GM21717 (cell line): Measurements from ENCODE around the gene QPCT.
A peak's percentile ranks its signal among the peaks of the same experiment; 100 is the strongest.
"Not testable (repeated sequence)": the region's sequence is repeated elsewhere in the genome, so short reads cannot be mapped to it uniquely, and the experiment has no call there.

ENCODE experiments used
- ATAC-seq: cut with Tn5 transposase; IDR thresholded peaks from one replicate; pipeline ENCODE4 v1.9.1; 2021; ENCODE audit warnings: mild to moderate bottlenecking, moderate library complexity; ENCODE audit not compliant: unreplicated experiment

QPCT gene

DNA sequence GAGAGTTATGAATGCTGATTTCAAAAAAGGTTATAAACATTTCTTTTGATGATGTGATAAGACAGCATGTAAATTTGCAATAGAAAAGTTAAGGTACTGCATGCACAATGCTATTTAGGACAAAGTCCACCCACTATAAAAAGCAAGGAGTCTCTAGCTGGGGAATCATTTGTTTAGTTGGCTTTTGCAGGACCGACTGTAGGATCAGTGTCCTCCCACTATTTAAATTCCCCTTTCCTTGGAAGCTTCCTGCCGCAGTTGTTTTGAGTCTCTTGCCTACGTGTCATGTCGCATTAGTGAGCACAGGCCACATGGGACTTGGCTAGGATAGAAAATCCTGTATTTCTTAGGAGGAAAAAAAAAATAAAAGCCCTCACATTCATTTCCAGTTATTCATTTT, 13.1 kb downstream of the QPCT start:
- ATAC-seq: no peak

DNA sequence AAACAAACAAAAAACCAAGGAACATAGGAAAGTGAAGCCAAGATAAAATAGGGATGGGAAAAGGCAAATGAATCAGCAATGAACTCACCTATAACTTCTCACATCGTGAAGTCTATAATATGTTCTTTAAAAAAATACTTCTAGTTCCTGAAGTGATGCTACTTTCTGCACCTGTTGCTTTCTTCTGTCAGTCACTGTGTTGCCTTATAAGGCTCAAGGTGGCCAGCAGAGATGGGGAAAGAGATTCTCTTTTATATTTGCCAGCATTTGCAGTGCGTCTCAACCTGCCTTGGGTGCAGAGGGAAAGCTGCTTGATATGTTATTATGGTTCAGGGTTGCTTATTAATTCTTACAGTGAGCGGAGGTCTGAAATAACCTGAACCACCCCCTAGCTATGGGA, 14.0 kb downstream of the QPCT start:
- ATAC-seq: no peak

DNA sequence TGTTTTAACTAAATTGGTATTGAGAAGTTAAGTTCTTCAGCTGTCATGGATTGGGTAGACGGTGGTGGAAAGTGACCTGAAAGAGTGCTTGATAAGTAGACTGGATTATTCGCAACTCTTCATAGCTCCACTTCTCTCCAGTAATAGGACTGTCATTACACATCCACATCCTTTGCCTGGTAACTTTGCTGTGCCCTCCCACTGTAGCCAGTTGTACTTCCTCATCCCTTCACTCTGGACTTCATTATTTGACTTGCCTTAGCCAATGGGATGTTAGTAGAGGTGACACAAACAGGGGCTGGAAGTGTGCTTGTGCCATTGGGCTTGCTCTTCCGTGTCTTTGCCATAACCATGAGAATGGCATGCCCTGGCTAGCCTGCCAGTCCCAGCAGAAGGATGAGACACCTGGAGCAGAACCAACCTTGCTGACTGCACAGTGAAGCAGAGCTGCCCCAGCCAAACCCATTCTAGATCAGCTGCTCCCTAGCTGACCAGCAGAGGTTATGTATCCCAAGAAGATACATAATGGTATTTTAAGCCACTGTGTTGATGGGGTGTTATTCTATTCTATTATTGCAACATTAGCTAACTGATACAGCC, 16.9 kb downstream of the QPCT start:
- no peak for ATAC-seq

DNA sequence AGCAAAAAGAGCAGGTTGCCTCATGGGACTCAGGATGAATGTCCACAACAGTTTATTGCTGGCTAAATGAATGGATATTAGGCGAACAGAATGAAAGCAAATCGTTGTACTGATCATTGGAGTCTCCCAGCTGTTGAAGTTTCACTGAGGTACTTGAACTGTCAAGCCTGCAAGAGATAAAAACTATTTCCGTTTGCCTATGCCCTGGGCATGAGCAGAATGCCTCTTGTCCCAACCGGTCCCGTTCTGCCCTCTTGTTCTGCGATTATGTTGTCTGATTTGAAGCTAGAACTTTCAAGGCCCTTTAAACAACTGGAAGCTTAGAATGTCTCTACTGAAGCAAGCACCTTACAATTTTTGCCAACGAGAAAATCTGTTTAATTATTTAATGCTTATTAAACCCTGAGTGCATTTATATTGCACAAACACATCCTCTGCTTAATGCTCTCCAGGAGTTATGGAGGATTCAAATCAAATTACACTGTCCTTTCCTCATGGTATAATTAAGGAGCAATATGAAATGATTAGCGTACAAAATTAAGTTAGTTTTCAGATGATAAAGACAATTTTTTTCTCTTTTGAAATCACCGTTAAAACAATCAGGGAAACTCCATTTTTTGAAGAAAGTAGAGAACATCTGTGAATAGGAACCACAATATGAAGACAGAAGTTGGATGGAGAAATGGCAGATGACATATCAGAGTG, 17.7 kb downstream of the QPCT start:
- no peak for ATAC-seq

DNA sequence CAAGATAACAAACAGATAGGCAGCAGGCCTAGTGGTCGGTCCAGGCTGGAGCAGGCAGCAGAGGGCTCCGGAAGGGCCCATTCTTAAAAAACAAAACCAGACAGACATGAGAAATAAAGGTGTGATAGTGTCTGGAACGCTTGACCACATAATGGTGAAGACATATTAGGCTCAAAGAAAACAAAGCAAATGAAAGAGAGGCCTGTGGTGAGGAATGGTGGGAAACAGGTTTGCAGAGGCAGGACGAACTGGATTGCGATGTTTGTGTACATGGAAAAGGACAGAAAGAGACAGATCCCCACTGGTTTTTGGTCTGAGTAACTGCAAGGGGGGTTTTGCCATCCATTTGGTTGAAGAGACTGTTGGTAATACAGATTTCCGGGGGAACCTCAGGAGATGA, 19.9 kb downstream of the QPCT start:
- no peak for ATAC-seq

DNA sequence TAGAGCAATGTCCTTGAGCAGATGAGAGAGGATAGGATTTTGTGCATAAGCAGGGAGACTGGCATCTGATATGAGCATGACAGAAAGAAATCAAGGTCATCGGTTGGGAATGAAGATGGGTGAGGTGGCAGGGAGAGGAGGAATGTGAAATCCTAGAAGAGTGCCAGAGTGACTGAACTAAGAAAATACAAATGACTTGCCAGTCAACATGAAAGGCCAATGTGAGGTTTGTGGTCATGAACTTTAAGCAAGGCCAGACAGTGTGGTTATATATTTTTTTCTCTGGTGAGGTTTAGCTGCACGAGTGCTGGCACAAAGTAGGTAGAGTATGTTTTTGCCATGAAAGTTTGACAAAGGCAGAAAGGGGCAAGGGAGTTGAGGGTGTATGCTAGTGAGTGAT, 21.2 kb downstream of the QPCT start:
- ATAC-seq: no peak

DNA sequence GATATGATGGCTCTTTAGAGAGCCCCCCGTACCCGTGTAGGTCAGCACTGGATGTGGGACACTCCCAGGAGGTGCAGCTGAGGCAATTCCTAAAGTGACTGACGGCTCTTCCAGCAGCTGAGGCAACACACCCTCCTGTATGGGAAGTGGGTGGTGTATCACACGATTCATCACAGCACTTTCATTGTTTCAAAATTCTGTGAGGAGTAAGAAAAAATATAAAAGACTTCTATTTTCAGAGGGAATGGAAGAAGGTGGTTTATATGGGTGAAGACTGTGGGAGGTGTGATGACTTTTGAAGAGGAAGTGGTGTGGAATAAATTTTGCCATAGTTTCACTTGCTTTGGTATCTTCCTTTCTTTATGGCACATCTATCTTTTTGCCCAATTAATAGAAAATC, 22.3 kb downstream of the QPCT start:
- no peak for ATAC-seq

DNA sequence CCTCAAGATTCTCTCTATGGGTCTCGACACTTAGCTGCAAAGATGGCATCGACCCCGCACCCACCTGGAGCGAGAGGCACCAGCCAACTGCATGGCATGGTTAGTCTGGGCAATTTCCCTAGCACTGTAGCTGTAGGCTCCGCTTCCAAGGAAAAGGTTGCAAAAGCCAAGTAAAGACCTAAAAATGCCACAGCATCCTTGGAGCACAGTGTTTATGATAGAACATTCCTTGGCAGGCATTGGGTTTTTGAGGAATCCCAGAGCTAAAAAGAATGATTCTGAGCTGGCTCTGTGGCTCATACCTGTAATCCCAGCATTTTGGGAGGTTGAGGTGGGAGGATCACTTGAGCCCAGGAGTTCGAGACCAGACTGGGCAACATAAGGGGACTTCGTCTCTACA, 22.9 kb downstream of the QPCT start:
- no peak for ATAC-seq

DNA sequence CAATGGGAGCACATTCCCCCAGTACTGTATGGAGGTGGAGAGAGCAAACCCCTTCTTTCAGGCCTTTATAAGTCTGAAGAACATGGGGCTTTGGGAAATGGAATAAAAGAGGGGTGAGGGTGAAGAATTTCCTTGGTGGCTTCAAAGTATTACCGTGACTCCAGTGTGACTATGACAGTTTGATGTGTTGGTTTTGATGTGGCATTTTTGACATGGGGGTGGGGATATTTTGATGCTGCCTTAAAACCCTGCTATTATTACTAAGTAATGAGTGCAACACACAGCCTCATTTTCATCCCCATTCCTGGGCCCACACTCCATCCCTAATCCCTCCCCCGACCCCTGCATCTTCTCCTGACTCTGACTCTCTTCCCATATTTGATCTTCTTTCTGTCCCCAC, 23.6 kb downstream of the QPCT start:
- no peak for ATAC-seq

DNA sequence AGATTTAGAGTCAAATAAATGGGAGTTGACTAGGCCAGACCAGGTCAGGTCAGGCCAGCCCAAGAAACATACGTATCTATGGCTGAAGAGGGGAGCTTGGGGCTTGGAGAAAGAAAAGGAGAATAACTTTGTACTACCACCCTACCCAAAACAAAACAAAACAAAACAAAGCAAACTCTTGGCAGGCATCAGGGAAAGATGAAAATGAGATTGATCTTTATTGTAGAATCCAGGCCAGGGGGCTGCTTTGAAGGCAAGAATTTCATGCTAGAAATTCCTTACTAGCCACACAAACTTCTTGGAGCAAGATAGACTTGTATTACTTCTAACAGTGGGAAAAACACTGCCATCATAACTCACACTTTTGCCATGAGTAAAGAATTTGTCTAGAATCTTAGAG, 26.2 kb downstream of the QPCT start:
- no peak for ATAC-seq

DNA sequence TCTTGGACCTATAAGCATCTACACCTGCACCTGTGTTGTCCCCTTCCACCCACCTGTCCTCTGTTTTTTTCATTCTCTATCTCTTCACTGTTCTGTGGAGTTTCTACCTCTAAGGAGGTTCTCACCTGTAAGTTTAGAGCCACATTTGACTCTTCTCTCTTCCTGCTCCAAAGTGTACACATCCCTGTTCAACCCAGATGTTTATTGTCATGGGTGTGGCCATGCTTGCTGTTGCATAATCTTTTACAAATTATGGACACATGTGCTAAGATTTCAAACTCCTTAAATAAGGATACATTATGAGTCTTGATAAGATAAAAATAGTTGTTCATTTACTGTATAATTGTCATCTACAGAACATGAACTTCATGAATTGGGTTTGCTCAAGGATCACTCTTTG, 27.6 kb downstream of the QPCT start:
- no peak for ATAC-seq

DNA sequence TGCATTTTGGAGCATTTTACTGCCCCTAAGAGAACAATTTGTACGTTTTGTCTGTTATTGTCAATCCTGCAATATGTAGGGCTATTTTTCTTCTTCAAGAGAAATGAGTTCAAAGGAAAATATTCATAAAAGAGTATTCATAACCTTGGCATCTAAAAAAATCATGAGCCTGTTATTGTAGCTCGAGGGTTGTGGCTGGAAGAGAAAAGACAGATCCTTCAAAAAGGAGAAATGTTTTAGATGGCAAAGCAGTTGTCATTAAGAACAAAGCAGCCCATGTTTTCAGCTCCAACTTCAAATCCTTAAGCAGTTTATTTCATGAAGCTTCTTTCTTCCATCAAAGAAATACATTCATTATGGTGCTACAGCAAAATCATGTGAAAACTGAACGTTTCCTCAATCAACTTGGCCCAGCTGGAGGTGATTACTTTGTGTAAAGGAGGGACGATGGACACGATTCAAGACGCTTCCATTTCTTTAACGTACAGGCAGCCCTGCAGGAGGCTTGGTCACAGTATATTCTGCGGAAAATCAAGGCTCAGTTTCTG, 31.4 kb downstream of the QPCT start:
- ATAC-seq: peak; percentile 36

DNA sequence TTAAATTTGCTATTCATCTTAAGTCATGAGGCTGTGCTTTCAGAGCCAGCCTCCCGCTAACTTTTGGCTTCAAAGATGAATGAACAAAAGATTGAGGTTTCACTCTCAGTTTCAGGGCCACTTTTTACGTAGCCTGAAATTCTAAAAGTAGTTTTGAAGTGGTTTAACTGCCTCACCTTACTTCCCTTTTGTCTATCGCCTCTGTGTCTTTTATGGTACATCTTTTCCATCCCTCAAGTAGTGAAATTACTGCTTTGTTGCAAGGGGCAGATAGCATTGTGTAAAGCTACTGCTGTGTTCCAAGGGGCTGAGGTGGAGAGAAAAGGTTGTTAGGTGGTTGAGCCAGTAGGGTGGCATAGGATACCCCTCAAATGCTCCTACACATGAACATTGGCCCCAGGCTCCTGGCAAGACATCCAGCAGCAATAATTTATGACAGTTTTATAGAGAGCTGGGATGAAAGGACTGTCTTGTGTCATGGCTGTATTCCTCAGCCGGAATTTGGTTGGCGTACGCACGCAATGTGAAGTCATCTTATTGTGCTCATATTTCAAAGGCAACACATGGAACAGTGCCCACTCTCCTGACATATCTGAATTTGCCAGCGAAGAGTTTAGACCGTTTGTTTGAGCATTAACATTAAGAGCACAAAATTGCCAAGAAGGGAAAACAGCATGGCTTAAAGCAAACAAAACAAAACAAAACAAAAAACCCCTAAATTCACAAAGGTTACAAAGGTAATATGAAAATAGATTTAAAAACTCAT, 32.2 kb downstream of the QPCT start:
- ATAC-seq: peak; percentile 82

DNA sequence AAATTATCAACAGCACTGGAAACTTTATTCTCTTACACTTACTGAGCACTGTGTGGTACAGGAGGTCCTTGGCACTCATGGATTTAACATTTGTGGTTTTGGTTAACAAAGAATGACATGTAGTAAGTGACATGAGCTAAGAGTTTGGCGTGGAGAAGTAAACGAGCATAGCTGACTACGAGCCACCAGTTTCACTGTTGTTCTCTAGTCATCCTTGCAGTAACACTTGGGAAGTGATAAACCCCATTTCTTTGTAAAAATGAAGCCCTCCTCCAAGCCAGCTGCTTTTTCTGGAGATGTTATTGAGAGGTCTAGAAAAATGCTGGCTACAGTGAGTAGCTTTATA, 32.7 kb downstream of the QPCT start:
- peak; percentile 69 for ATAC-seq

DNA sequence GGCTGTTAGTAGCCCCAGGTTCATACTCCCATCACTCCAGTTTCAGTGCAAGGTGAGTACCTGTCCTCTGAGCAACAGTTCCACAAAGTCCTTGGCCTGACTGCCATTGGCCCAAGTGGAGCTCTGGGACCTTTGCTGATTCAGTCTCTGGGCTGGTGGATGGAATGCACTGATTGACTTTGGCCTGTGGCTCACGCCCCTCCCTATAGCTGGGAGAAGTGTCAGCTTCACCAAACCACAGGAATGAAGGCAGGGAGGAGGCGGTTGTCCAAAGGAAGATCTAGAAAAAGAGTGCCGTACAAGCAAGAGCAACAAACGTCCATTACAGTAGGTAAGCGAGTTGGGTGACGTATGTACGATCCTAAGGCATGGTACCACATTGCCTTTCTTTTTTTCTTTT, 34.0 kb downstream of the QPCT start:
- ATAC-seq: no peak

DNA sequence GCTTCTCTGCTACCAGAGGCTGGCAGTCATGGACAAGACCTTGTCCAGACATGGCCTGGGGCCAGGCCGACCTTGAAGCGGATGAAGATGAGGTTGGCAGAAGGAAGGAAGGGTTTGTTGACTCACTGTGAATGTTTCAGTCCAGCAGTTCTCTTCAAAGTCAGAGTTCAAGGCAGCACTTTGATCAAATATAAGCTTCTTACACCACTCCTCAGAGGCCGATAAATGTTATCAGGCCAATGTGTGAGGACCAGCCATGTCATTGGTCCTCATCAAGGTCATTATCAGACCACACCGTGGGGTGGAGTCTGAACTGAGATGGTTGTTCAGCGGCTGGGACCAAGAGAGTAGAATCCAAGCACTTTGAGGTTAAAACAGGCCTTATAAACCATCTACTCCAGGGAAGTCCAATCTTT, 35.5 kb downstream of the QPCT start:
- no peak for ATAC-seq

DNA sequence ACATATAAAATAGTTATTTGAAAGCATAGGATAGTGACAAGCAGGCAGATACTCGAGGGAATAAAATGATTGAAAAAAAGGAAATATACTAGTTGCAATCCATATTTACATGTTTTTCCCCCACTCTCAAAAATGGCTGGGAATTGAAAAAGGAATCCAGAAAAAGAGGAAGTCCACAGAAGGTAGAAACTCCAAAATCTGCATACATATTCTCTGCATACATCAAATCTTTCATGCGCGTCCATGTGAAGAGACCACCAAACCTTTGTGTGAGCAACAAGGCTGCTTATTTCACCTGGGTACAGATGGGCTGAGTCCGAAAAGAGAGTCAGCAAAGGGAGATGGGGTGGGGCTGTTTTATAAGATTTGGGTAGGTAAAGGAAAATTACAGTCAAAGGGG, 36.4 kb downstream of the QPCT start:
- ATAC-seq: not testable (repeated sequence)

DNA sequence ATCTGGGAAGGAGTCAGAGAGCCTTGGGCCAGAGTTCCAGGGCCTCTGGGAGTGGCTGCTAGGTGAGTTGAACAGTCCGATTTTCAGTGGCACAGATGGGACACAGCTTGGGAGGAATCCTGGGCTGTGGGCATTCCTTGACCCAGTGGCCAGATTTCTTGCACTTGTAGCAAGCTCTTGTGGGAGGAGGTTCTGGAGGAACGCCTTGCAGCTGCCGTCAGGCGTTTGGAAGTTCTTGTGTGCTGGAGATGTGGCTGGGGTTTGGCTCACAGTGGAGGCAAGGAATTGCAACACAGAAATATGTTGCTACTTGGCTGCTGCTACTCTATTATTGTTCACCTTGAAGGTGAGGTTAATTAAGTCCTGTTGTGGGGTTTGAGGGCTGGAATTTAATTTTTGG, 39.8 kb downstream of the QPCT start:
- ATAC-seq: not testable (repeated sequence)

DNA sequence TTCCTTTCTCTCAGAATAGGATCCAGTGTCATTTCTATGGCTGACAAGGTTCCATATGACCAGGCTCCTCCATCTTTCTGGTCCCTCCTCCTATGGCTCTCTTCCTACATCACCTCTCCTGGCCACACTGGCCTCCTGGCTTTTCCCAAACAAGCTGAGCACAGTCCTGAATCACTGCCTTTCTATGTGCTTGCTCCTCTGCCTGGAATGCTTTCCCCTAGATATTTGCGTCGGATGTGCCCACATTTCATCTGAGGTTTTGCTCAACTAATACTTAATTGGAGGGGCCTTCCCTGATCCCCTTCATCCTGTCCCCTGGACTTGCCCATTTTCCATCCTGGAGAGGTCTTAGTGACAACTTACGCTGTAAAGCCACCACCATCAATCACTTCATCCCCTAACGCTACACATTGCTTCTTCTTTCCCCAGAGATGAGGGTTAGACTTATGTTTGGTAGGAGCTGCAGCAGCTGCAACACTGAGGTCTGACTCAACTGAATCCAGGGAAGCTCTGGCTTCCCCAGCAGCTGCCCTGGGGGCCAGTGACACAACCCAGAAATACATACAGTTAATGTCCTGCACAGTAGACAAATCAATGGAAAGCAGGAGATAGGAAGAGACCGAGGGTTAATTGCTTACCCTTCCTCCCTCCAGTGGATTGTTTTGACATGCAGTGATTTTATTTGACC, 42.9 kb downstream of the QPCT start:
- ATAC-seq: no peak

DNA sequence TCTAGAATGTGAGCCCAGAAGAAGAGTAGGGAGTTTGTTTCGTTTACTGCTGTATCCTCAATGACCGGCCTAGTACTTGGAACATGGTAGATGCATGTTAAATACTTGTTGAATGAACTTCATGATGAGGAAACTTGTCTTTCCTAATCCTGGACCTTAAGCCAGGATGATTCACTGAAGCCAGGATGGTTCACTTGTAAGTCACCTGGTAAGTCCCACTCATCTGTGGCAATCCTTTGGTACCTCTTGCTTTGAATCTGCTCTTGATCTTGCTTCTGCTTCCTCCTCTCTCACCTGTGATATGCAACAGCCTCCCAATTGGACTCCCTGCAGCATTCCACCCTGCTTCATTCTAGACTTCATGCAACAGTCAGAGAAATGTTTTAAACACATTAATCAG, 43.6 kb downstream of the QPCT start:
- ATAC-seq: no peak

DNA sequence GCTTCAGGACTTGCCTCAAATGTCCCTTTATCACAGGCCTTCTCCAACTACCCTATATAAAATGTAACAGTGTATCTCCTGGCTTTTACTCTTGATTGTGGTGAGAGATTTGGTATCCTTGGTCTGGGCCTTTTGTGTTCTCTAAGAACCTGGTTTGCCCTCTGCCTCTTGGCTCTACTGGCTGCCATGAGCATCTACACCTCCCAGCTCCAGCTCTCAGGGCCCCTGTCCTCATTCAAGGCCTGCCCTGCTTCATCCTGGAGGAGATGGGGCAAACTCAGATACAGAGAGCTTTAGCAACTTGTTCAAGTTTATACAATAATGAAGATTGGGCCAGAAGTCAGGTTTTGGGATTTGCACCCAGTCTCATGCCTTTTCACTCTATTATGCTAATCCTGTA, 45.0 kb downstream of the QPCT start:
- ATAC-seq: peak; percentile 1
